Stimulated activated CD8-positive, alpha-beta memory T cell treated with anti-CD3 and anti-CD28 coated beads, Interleukin-15, amount 100 ng/mL, for 1 hour (primary cell): Measurements from ENCODE around the gene VSTM2B.

ENCODE experiments used
- DNase-seq: peaks from one replicate; pipeline ENCODE4 v3.0.0-alpha.2; 2020; ENCODE audit warnings: low read depth

The VSTM2B gene

GRCh38 chr19:29515706-29516357 lies 10.0 kb upstream of the VSTM2B start:
- no peak for DNase-seq

DNA sequence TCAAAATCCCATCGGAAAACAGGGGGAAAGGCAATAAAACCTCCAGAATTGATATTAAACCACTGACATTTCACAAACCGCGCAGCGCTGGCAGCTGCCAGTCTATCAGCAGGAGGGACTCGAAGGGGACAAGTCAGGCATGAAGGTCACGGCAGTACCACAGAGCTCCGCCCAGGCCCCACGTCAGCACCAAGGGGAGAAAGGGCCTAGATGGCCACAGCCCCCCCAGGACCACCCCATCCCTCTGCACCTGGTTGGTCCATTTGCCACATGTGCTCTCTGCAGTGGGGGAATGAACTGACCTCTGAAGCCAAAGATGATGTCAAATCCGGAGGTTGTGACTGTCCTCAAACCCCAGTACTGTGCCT lies 9.5 kb upstream of the VSTM2B start:
- no peak for DNase-seq

GRCh38 chr19:29516821-29517395 lies 8.9 kb upstream of the VSTM2B start:
- no peak for DNase-seq

DNA sequence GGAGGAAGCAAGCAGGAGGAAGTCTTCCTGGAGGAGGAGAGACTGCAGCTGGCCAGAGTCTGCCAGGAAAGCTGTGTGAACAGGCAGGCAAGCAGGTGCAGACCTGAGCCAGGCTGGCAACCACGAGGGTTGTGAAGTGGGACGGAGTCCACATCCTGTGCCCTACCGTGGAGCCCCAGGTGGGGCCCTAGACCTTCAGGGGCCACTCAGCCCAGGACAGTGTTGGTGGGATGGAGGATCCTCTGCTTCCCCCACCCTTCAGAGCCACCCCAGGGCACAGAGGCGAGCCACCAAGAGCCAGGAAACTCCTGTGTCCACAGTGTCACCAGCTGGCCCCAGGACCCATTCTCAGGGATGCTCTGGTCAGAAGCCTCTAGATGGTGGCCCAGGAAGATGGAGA lies 8.4 kb upstream of the VSTM2B start:
- no peak for DNase-seq

- DNase-seq: no peak
Measured at GRCh38 chr19:29517946-29518345, 7.8 kb upstream of the VSTM2B start.

- DNase-seq: no peak
Measured at GRCh38 chr19:29519146-29519545, 6.6 kb upstream of the VSTM2B start.

DNA sequence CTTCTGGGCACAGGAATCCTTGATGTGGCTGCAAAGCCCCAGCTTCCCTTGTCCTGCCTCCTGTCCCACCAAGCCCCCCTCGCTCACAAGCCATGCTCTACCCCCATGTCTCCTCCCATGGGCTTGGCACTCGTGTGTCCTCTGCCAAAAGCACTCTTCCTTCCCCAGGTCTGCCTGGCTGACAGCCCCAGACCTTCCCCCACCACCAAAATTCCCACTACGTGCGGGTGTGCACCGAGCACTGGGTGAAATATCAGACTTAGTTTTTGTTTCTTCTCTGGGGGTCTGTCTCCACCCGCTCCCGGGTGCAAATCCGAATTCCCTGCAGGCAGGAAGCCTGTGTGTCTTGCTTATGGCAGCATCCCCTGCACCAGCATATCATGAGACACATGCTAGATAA lies 5.9 kb upstream of the VSTM2B start:
- no peak for DNase-seq

DNA sequence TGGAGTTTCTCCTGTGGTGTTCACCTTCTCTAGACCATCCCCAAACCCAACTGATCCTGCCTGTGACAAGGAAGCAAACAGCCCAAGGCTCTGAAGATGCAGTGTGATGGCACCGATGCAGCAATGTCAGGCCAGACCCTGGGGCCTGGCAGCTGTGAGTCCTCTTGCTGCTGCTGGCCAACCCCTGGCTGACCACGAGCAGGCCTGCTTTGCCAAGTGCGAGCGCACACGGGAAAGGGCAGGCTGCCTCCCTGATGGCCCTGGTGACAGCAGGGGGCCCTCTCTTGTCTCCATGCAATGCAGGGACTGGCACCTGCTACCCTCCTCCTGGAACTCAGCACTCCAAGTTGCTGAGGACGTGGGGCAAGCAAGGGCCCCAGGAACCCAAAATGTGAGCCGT lies 5.4 kb upstream of the VSTM2B start:
- no peak for DNase-seq

DNA sequence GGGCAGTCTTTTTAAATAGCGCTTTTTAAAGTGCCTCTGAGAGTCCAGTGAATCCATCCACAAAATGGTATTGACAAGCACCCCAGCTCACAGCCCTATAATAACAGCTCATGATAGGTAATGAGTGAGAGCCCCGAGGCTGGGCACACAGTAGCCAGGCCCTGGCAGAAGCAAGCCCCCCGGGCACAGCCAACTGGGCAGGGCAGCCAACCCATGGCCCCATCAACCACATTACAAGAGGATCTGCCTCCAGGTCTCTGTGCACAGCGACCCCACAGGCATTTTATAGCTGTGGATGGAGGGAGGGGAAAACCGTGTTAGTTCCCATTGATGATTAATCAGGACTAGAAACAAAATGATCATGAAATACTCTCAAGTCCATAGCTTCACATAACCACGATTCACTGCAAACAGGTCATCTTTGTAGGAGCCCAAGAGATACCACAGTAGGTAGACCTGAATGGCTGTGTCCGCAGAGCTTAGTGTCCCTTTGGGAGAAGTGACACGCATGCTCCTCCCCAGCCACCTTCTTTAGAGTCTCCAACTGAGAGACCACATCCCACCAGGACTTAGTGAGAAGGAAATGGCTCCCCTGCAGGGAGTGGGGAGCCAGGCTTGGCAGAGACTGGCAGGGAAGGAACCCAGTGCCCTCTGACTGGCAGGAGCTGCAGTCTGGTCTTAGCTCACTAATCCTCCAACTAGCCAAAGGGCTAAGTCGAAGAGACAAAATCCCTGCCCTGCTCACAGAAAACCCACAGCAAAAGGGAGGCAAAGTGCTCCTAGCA lies 4.3 kb upstream of the VSTM2B start:
- no peak for DNase-seq

DNA sequence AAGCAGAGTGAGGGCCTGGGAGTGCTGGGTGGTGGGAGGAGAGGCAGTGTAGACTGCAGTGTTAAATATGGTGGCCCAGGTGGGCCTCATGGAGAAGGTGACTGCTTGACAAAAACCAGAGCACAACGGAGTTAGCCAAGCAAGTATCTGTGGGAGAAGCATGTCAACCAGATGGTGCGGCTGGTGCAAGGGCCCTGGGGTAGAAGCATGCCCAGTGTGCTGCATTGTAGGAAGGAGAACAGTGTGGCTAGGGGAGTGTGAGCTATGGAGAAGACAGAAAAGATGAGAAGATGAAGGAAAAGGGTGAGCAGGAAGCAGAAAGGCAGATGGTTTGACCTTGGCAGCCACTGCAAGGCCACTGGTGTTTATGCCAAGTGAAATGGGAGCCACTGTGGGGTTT lies 2.2 kb upstream of the VSTM2B start:
- no peak for DNase-seq

GRCh38 chr19:29524201-29524911 lies 1.4 kb upstream of the VSTM2B start:
- DNase-seq: no peak

- DNase-seq: no peak
Measured at GRCh38 chr19:29524912-29525831, 622 bp upstream of the VSTM2B start.

DNA sequence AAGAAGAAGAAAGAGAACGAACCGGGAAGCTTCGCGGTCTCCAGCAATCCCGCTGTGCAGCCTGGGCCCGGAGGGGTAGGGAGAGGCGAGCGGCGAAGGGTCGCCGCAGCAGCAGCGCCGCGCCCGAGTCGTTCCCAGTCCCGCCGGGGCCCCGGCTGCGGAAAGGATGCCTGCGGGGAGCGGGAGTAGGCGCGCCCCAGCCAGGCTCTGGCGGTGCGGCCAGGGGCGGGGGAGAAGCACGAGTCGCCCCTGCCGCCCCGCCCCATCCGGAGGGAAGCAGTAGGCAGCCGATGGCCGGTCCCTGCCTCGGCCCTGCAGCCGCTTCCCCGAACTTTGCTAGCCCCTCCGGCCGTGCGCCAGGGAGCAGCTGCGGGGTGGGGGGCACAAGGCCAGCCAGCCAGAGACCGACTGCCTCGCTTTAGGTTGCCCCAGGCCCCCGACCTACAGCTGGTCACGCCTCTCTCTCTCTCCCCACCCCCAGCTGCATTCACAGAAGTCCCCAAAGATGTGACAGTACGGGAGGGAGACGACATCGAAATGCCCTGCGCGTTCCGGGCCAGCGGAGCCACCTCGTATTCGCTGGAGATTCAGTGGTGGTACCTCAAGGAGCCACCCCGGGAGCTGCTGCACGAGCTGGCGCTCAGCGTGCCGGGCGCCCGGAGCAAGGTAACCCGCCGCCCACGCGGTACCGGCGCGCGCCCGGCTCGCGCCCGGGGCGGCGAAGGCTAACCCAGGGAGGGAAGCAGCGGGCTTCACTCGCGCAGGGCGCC lies 1.1 kb downstream of the VSTM2B start:
- DNase-seq: no peak

- no peak for DNase-seq
Measured at GRCh38 chr19:29527500-29528328, 1.9 kb downstream of the VSTM2B start.

DNA sequence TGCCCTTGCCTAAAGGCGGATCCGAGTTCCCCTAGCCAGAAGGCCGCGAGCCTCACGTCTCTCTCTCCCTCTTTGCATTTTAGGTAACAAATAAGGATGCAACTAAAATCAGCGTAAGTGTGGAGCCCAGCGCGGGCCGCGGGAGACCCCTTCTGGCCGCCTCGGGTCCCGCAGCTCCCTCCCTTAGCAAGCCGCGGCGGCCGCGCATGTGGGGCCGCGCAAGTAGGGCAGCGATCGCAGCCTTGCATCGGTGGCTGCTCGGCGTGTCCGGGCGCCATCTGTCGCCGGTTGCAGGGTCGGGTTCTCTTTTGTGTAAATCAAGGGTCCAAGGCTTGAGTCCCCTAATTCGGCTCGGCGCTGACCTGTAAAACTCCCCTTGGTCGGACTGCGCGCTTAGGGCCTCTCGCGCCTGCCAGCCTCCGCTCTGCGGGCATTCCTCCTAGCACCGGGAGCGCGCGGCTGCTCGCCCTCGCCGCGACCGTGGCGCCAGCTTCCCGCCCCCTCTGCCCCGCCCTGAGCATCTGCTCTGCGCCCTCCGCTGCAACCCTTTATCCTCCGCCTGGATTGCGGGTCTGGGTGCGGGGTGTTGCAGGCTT lies 2.7 kb downstream of the VSTM2B start:
- peak; percentile 3 for DNase-seq

DNA sequence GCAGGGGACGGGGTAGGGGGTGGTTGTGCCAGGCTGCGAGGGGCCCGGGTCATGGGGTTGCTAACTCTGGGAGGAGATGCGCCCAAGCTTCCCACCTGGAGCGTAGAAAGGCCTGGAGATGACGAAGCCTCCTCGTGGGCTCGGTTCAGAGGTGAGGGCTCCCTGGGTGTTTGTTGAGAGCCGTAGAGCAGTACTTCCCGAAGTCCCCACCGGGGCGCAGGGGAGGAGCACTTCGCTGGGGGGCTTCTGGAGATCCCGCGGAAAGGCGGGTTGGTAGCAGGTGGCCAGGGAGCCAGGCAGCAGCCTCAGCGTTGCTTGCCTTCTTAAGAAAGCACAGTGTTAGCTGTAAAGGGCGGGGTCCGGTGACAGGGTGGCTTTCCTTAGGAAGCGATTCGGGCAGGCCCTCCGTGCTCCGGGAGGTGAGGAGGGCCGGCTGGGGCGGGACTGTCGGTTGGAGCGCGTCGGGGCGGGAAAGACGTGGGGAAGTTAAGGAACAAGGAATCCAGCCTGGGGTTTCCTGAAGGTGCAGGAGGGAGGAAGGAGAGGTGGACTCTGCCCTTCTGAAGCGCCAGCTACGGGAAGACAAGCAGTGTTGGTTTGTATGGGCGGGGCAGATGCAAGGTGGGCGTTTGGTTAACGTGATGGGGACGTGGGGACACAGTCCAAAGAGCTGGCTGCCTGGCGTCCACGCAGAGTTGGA lies 3.3 kb downstream of the VSTM2B start:
- no peak for DNase-seq

GRCh38 chr19:29529646-29530539 lies 4.1 kb downstream of the VSTM2B start:
- no peak for DNase-seq
